ENCODE data around the gene ANKRD6. TPM values are rescaled to one million over a fixed set of nuclear protein-coding genes. Genes with fewer than 3 reads are reported as not detected.

Gene ANKRD6
- total RNA-seq, 1 experiment from 2014 or later: 2.4 TPM

DNA sequence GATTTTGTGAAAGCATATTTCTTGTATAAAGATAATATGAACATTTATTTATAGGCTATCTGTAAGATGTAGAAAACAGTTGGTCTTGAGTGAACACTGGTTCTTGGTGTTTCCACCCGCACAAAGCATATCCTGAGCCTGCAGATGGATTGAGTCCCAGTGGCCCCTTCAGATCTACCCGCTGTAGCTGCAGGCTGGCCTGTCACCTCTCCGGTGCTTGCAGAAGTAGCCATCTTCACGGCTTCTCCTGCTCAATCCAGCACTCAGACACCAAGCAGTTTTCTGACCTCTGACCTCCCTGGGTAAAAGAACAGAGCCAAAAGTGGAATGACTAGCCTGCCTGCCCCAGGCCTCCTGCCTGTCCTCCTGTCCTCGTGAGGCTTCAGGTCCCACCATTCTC lies 182.9 kb downstream of the ANKRD6 start:
- Histone ChIP-seq H3K9me3 (ENCODE audit: control insufficient read depth, insufficient read depth, low read depth, low read length) (no peaks in the 10 kb centered on the region), H3K27ac (ENCODE audit: low read length) (no peak overlapping the region), H3K4me3 (ENCODE audit: low read depth in 2 of 2, low read length in 2 of 2) (no peak overlapping the region), H3K36me3 (ENCODE audit: control insufficient read depth, insufficient read depth, low read length) (no peaks in the 10 kb centered on the region), H3K27me3 (ENCODE audit: control insufficient read depth, insufficient read depth, low read length) (no peaks in the 10 kb centered on the region), H3K4me1 (ENCODE audit: control insufficient read depth, insufficient read depth, low read length) (no peaks in the 10 kb centered on the region)
- no peak for TF ChIP-seq POLR2AphosphoS5 (IDR thresholded peaks at IDR 0.05; ENCODE audit: low read depth, low read length)
- TF ChIP-seq, protein P1, sequence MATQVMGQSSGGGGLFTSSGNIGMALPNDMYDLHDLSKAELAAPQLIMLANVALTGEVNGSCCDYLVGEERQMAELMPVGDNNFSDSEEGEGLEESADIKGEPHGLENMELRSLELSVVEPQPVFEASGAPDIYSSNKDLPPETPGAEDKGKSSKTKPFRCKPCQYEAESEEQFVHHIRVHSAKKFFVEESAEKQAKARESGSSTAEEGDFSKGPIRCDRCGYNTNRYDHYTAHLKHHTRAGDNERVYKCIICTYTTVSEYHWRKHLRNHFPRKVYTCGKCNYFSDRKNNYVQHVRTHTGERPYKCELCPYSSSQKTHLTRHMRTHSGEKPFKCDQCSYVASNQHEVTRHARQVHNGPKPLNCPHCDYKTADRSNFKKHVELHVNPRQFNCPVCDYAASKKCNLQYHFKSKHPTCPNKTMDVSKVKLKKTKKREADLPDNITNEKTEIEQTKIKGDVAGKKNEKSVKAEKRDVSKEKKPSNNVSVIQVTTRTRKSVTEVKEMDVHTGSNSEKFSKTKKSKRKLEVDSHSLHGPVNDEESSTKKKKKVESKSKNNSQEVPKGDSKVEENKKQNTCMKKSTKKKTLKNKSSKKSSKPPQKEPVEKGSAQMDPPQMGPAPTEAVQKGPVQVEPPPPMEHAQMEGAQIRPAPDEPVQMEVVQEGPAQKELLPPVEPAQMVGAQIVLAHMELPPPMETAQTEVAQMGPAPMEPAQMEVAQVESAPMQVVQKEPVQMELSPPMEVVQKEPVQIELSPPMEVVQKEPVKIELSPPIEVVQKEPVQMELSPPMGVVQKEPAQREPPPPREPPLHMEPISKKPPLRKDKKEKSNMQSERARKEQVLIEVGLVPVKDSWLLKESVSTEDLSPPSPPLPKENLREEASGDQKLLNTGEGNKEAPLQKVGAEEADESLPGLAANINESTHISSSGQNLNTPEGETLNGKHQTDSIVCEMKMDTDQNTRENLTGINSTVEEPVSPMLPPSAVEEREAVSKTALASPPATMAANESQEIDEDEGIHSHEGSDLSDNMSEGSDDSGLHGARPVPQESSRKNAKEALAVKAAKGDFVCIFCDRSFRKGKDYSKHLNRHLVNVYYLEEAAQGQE (IDR thresholded peaks at IDR 0.05; ENCODE audit: insufficient read depth in 1 of 2, low read depth in 2 of 2, low read length in 1 of 2): no peak
- no peak for TF ChIP-seq TCF7L2 (IDR thresholded peaks at IDR 0.05; ENCODE audit: low read depth, low read length)
- TF ChIP-seq SIN3A (IDR thresholded peaks at IDR 0.05; ENCODE audit: borderline replicate concordance, insufficient read depth, low read depth, low read length): no peak
- TF ChIP-seq, protein P2, sequence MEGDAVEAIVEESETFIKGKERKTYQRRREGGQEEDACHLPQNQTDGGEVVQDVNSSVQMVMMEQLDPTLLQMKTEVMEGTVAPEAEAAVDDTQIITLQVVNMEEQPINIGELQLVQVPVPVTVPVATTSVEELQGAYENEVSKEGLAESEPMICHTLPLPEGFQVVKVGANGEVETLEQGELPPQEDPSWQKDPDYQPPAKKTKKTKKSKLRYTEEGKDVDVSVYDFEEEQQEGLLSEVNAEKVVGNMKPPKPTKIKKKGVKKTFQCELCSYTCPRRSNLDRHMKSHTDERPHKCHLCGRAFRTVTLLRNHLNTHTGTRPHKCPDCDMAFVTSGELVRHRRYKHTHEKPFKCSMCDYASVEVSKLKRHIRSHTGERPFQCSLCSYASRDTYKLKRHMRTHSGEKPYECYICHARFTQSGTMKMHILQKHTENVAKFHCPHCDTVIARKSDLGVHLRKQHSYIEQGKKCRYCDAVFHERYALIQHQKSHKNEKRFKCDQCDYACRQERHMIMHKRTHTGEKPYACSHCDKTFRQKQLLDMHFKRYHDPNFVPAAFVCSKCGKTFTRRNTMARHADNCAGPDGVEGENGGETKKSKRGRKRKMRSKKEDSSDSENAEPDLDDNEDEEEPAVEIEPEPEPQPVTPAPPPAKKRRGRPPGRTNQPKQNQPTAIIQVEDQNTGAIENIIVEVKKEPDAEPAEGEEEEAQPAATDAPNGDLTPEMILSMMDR (IDR thresholded peaks at IDR 0.05): no peak
- DNase-seq (ENCODE audit: low read depth, low spot score): no peak
- ATAC-seq: no peak
- POLR2A ChIA-PET: no interaction called here
- CTCF ChIA-PET: no interaction called here
- intact Hi-C loops (cut with micrococcal nuclease; ENCODE audit: unreplicated experiment) (no loop called here), in situ Hi-C loops (cut with HindIII; ENCODE audit: low pct_unique_long_range_greater_than_20kb, low sequenced_read_pairs) (no loop called here)
- no TSS peak for BruUV-seq (replicated peaks)

DNA sequence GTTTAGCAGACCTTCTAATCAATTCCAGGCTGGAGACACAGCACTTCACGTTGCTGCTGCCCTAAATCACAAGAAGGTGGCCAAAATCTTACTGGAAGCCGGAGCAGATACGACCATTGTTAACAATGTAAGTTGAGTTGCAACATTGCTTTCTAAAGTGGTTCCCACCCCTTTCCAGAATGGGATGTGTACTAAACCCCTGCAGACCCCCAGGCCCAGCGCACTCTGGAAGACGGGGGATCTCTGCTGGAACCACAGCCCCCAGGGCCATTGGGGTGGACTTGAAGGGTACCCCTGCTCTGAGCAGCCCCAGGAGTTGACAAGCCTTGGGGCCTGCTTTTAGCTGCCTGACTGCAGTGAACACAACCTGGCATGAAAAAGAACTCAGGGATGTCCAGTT lies 183.6 kb downstream of the ANKRD6 start:
- in situ Hi-C loops (cut with HindIII; ENCODE audit: low pct_unique_long_range_greater_than_20kb, low sequenced_read_pairs) (no loop called here), intact Hi-C loops (cut with micrococcal nuclease; ENCODE audit: unreplicated experiment) (no loop called here)
- ATAC-seq (no peak), DNase-seq (ENCODE audit: low read depth, low spot score) (no peak)
- no peaks in the 10 kb centered on the region for H3K4me1 ChIP-seq (ENCODE audit: control insufficient read depth, insufficient read depth, low read length)
- no peaks in the 10 kb centered on the region for H3K9me3 ChIP-seq (ENCODE audit: control insufficient read depth, insufficient read depth, low read depth, low read length)
- TF ChIP-seq POLR2AphosphoS5 (IDR thresholded peaks at IDR 0.05; ENCODE audit: low read depth, low read length) (no peak), SIN3A (IDR thresholded peaks at IDR 0.05; ENCODE audit: borderline replicate concordance, insufficient read depth, low read depth, low read length) (no peak), TCF7L2 (IDR thresholded peaks at IDR 0.05; ENCODE audit: low read depth, low read length) (no peak)
- TF ChIP-seq, protein P2 (IDR thresholded peaks at IDR 0.05): no peak
- TF ChIP-seq, protein P1 (IDR thresholded peaks at IDR 0.05; ENCODE audit: insufficient read depth in 1 of 2, low read depth in 2 of 2, low read length in 1 of 2): no peak
- BruUV-seq (replicated peaks): no TSS peak
- no peak overlapping the region for H3K4me3 ChIP-seq (ENCODE audit: low read depth in 2 of 2, low read length in 2 of 2)
- ChIA-PET POLR2A (interaction anchor here (0.6 kb wide), 1 partner anchor 618 kb away, joined by 3 read pairs; no protein-coding TSS in a partner anchor), CTCF (no interaction called here)
- no peaks in the 10 kb centered on the region for H3K36me3 ChIP-seq (ENCODE audit: control insufficient read depth, insufficient read depth, low read length)
- H3K27me3 ChIP-seq (ENCODE audit: control insufficient read depth, insufficient read depth, low read length): no peaks in the 10 kb centered on the region
- H3K27ac ChIP-seq (ENCODE audit: low read length): no peak overlapping the region
